Type B pancreatic cell (in vitro differentiated cells): ENCODE data around the gene SULT1A2. TPM values are rescaled to one million over a fixed set of nuclear protein-coding genes. Genes with fewer than 3 reads are reported as not detected.
"Not testable (repeated sequence)": the region's sequence is repeated elsewhere in the genome, so short reads cannot be mapped to it uniquely, and the experiment has no call there.

Experiments
- DNase-seq: peaks from one replicate; pipeline ENCODE4 v3.0.0; 2021; ENCODE audit warnings: mixed read lengths; ENCODE audit not compliant: unreplicated experiment; ENCODE audit errors: extremely low spot score
- H3K27ac Mint-ChIP-seq: 2 replicates; pipeline ENCODE4 v1.8.0; 2021; ENCODE audit warnings: mild to moderate bottlenecking, mixed read lengths
- H3K27me3 Mint-ChIP-seq: 2 replicates; pipeline ENCODE4 v1.8.0; 2021; ENCODE audit warnings: mixed read lengths
- H3K36me3 Mint-ChIP-seq: 2 replicates; pipeline ENCODE4 v1.8.0; 2021; ENCODE audit warnings: mixed read lengths
- H3K4me1 Mint-ChIP-seq: one replicate; pipeline ENCODE4 v1.8.0; 2021; ENCODE audit warnings: mixed read lengths; ENCODE audit not compliant: unreplicated experiment
- H3K4me3 Mint-ChIP-seq: 2 replicates; pipeline ENCODE4 v1.8.0; 2021; ENCODE audit warnings: mild to moderate bottlenecking, mixed read lengths
- H3K9me3 Mint-ChIP-seq: 2 replicates; pipeline ENCODE4 v1.8.0; 2021; ENCODE audit warnings: mixed read lengths
- CTCF ChIP-seq: fragments of 200-600 bp; sonication (generic); conservative IDR thresholded peaks from 2 replicates; pipeline ENCODE4 v1.5.0; 2021; ENCODE audit warnings: antibody characterized with exemption, mild to moderate bottlenecking
- total RNA-seq: library from RNA; stranded (reverse); gene quantifications from 2 replicates; pipeline ENCODE4 v1.2.1, GENCODE V29; 2021; ENCODE audit warnings: low replicate concordance

Gene SULT1A2
- total RNA-seq, 1 donor from 2014 or later: 3.5 TPM

DNA sequence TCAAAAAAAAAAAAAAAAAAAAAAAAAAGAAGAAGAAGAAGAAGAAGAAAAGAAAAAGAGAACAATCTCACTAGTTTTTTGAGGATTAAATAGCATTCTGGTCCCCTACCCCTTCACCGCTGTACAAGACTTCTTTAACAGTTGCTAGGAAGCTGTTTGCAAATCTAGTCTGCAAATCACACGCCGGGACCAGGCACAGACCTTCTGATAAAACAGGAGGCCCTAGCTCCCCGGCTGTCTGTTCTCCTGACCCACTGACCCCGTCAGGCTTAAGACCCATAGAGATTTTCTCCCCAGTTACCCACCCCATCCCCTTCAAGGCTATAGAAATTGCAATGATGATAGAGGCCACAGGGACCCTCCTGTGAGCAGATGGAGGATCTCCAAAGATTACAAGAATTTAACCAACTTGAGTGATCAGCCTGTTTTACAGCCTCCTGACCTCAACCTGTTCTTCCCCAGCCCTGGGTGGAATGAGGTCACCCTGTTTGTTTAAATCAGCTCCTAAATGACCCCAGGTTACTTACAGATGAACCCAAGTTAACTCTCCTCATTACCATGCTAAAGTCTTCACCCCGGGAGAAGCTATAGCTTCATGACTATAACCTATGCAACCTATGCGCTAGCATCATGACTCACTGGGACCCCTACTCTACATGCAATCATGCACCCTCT is 24.8 kb upstream of the SULT1A2 start:
- Mint-ChIP-seq H3K4me3 (no peak overlapping the region), H3K9me3 (no peaks in the 10 kb centered on the region), H3K27ac (no peak overlapping the region), H3K36me3 (no peaks in the 10 kb centered on the region), H3K27me3 (peaks cover 3% of the 10 kb centered on the region), H3K4me1 (peaks cover 7% of the 10 kb centered on the region)
- no peak for DNase-seq
- no peak for TF ChIP-seq CTCF

DNA sequence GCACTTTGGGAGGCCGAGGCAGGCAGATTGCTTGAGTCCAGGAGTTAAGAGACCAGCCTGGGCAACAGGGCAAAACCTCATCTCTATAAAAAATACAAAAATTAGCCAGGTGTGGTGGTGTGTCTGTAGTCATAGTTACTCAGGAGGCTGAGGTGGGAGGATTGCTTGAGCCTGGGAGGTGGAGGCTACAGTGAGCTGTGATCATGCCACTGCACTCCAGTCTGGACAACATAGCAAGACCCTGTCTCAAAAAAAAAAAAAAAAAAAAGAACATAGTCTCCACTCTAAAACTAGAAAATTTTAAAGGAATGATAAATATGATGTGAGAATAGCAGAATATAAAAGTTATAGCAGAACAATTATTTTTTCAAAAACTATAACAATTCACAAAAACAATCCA is 23.5 kb upstream of the SULT1A2 start:
- H3K36me3 Mint-ChIP-seq, DNase-seq, H3K27me3 Mint-ChIP-seq, H3K27ac Mint-ChIP-seq, H3K4me3 Mint-ChIP-seq, H3K4me1 Mint-ChIP-seq, H3K9me3 Mint-ChIP-seq: not testable (repeated sequence)

- peaks cover 7% of the 10 kb centered on the region for H3K4me1 Mint-ChIP-seq
- no peak for TF ChIP-seq CTCF
Measured at GRCh38 chr16:28617874-28618273, 21.0 kb upstream of the SULT1A2 start.

GRCh38 chr16:28616636-28617035 is 19.8 kb upstream of the SULT1A2 start:
- Mint-ChIP-seq H3K4me1 (peaks cover 3% of the 10 kb centered on the region), H3K4me3 (no peak overlapping the region), H3K36me3 (no peaks in the 10 kb centered on the region), H3K9me3 (no peaks in the 10 kb centered on the region), H3K27ac (no peak overlapping the region), H3K27me3 (peaks cover 3% of the 10 kb centered on the region)
- DNase-seq: no peak
- no peak for TF ChIP-seq CTCF

More at GRCh38 chr16:28617874-28618273, 21.0 kb upstream of the SULT1A2 start:
- Mint-ChIP-seq H3K27ac (no peak overlapping the region), H3K27me3 (peaks cover 3% of the 10 kb centered on the region), H3K9me3 (no peaks in the 10 kb centered on the region), H3K36me3 (no peaks in the 10 kb centered on the region), H3K4me3 (no peak overlapping the region)
- no peak for DNase-seq

DNA sequence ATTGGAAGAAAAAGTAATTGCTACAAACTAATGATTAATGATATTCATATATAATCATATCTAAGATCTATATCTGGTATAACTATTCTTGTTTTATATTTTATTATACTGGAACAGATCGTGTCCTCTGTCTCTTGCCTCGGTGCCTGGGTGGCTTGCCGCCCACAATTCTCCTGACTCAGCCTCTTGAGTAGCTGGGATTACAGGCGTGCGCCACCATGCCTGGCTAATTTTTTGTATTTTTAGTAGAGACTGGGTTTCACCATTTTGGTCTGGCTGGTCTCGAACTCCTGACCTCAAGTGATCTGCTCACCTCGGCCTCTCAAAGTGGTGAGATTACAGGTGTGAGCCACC is 19.4 kb upstream of the SULT1A2 start:
- not testable (repeated sequence) for H3K27ac Mint-ChIP-seq, H3K4me1 Mint-ChIP-seq, H3K4me3 Mint-ChIP-seq, H3K27me3 Mint-ChIP-seq, H3K36me3 Mint-ChIP-seq, DNase-seq, H3K9me3 Mint-ChIP-seq

DNA sequence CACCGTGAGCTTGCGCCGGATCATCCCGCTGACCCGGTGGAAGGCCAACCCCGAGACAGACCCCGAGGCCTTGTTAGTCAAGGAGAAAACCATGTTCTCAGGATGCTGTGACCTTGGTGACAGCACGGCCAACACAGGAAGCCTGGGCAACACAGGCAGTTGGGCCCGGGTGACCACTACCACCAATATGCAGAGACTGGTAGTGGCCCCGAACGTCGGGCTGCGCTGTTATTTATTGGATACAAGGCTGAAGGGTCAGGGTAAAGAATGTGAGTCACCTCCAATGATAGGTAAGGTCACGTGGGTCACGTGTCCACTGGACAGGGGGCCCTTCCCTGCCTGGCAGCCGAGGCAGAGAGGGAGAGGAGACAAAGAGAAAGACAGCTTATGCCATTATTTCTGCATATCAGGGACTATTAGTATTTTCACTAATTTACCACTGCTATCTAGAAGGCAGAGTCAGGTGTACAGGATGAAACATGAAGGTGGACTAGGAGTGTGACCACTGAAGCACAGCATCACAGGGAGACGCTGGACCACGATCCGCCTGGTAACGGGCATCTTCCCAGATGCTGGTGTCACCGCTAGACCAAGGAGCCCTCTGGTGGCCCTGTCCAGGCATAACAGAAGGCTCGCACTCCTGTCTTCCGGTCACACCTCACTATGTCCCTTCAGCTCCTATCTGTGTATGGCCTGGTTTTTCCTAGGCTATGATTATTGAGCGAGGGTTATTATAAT is 18.8 kb upstream of the SULT1A2 start:
- DNase-seq, H3K4me3 Mint-ChIP-seq, H3K36me3 Mint-ChIP-seq, H3K27ac Mint-ChIP-seq, H3K4me1 Mint-ChIP-seq, H3K27me3 Mint-ChIP-seq, H3K9me3 Mint-ChIP-seq: not testable (repeated sequence)
- TF ChIP-seq CTCF: peak; percentile 79

GRCh38 chr16:28614561-28614960 is 17.7 kb upstream of the SULT1A2 start:
- DNase-seq, H3K27ac Mint-ChIP-seq, H3K27me3 Mint-ChIP-seq, H3K36me3 Mint-ChIP-seq, H3K9me3 Mint-ChIP-seq, H3K4me3 Mint-ChIP-seq: not testable (repeated sequence)
- H3K4me1 Mint-ChIP-seq: peaks cover 11% of the 10 kb centered on the region

DNA sequence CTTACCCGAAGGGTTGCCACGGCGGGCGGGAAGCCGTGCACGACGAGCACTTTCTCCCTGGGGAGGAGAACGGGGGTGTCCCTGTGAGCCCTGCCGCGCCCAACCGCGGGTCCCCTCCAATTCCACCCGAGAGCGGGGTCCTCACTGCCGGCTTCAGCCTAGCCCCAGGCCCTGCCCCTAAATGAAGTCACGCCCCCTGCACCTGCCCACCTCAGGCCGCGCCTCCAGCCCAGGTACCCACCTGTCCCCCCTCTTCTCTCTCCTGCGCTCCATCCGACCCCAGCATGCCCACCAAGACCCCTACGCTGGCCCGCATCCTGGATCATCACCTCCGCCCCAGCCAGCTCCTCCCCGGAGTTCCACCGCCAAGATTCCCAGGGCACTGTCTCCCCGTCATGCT is 17.1 kb upstream of the SULT1A2 start:
- not testable (repeated sequence) for H3K4me3 Mint-ChIP-seq, H3K27me3 Mint-ChIP-seq, H3K36me3 Mint-ChIP-seq, DNase-seq, H3K9me3 Mint-ChIP-seq, H3K27ac Mint-ChIP-seq
- H3K4me1 Mint-ChIP-seq: peaks cover 11% of the 10 kb centered on the region

GRCh38 chr16:28612359-28613280 is 15.8 kb upstream of the SULT1A2 start:
- not testable (repeated sequence) for H3K4me3 Mint-ChIP-seq, DNase-seq, H3K36me3 Mint-ChIP-seq, H3K27me3 Mint-ChIP-seq, H3K9me3 Mint-ChIP-seq, H3K27ac Mint-ChIP-seq
- peaks cover 11% of the 10 kb centered on the region for H3K4me1 Mint-ChIP-seq
